IMR-90 (cell line): ENCODE results near the gene TMEM63A. TPM values are rescaled to one million over a fixed set of nuclear protein-coding genes. Genes with fewer than 3 reads are reported as not detected.

Source experiments
- ATAC-seq: fragments of 200-7000 bp; cut with Tn5 transposase; 2 replicates; pipeline ENCODE4 v1.9.1; 2020; ENCODE audit warnings: low read depth, mild to moderate bottlenecking, moderate library complexity
- BruUV-seq: library from RNA; stranded (reverse); fragments of 400-500 nt; replicated peaks from 2 replicates; lab custom pipeline; 2021; lab: Mats Ljungman, UMichigan
- CTCF ChIA-PET: fragments of 300-600 bp; formaldehyde crosslinking; extraction: SDS; loops from one replicate; lab custom pipeline; 2021; ENCODE audit warnings: antibody characterized with exemption; lab: Yijun Ruan, JAX
- POLR2A ChIA-PET: fragments of 300-600 bp; sonication (Branson Sonifier 250); formaldehyde crosslinking; loops from one replicate; lab custom pipeline; 2022; ENCODE audit warnings: antibody characterized with exemption; ENCODE audit not compliant: unreplicated experiment; lab: Charles Lee
- DNase-seq: peaks from one replicate; pipeline ENCODE4 v3.0.0; 2013
- H2AFZ ChIP-seq: replicated peaks from 2 replicates; pipeline ENCODE3; 2013; ENCODE audit warnings: low read length, mild to moderate bottlenecking; ENCODE audit not compliant: poor library complexity
- H2AK5ac ChIP-seq: 2 replicates; pipeline ENCODE4 v1.6.1; 2013; ENCODE audit warnings: low read depth, low read length, inconsistent platforms
- H2AK9ac ChIP-seq: replicated peaks from 2 replicates; pipeline ENCODE3; 2013; ENCODE audit warnings: mild to moderate bottlenecking, low read depth, low read length, moderate library complexity; ENCODE audit not compliant: poor library complexity
- H2BK120ac ChIP-seq: 2 replicates; pipeline ENCODE4 v1.6.1; 2013; ENCODE audit warnings: low read depth, low read length, inconsistent platforms
- H2BK15ac ChIP-seq: 3 replicates; pipeline ENCODE4 v1.6.1; 2013; ENCODE audit warnings: low read depth, low read length, inconsistent platforms
- H2BK20ac ChIP-seq: 2 replicates; pipeline ENCODE4 v1.6.1; 2013; ENCODE audit warnings: low read depth, mild to moderate bottlenecking, inconsistent platforms, low read length, moderate library complexity
- H2BK5ac ChIP-seq: 2 replicates; pipeline ENCODE4 v1.6.1; 2013; ENCODE audit warnings: mild to moderate bottlenecking, low read depth, low read length, inconsistent platforms; ENCODE audit not compliant: poor library complexity, severe bottlenecking
- H3K14ac ChIP-seq: replicated peaks from 2 replicates; pipeline ENCODE4 v1.6.1; 2013; ENCODE audit warnings: low read depth, low read length, inconsistent platforms
- H3K18ac ChIP-seq: 2 replicates; pipeline ENCODE4 v1.6.1; 2013; ENCODE audit warnings: low read depth, low read length, control low read depth
- H3K23ac ChIP-seq: 2 replicates; pipeline ENCODE4 v1.6.1; 2013; ENCODE audit warnings: low read depth, low read length, inconsistent platforms
- H3K27ac ChIP-seq: 2 replicates; pipeline ENCODE4 v1.5.1; 2013; ENCODE audit warnings: mild to moderate bottlenecking, control low read depth, low read length; ENCODE audit not compliant: insufficient read depth
- H3K27me3 ChIP-seq: 2 replicates; pipeline ENCODE4 v1.6.1; 2013; ENCODE audit warnings: low read length; ENCODE audit not compliant: control insufficient read depth, insufficient read depth
- H3K36me3 ChIP-seq: 2 replicates; pipeline ENCODE4 v1.6.1; 2013; ENCODE audit warnings: low read length, mixed read lengths; ENCODE audit not compliant: control insufficient read depth, insufficient read depth
- H3K4ac ChIP-seq: 2 replicates; pipeline ENCODE4 v1.6.1; 2013; ENCODE audit warnings: low read depth, low read length, inconsistent platforms
- H3K4me1 ChIP-seq: 2 replicates; pipeline ENCODE4 v1.6.1; 2013; ENCODE audit warnings: low read length, mixed read lengths; ENCODE audit not compliant: control insufficient read depth, insufficient read depth
- H3K4me2 ChIP-seq: 2 replicates; pipeline ENCODE4 v1.6.1; 2013; ENCODE audit warnings: low read depth, mild to moderate bottlenecking, control low read depth, low read length, moderate library complexity
- H3K4me3 ChIP-seq: 2 replicates; pipeline ENCODE4 v1.5.1; 2013; ENCODE audit warnings: low read depth, mild to moderate bottlenecking, control low read depth, low read length, moderate library complexity; ENCODE audit not compliant: insufficient read depth
- H3K56ac ChIP-seq: 2 replicates; pipeline ENCODE4 v1.6.1; 2013; ENCODE audit warnings: low read length, inconsistent platforms; ENCODE audit not compliant: insufficient read depth; ENCODE audit errors: extremely low read depth
- H3K79me1 ChIP-seq, 2 experiments: 2 replicates each; pipeline ENCODE4 v1.6.1; 2013; ENCODE audit warnings: low read length in 2 of 2, inconsistent platforms in 1 of 2, low read depth in 1 of 2
- H3K9ac ChIP-seq: 2 replicates; pipeline ENCODE4 v1.6.1; 2013; ENCODE audit warnings: low read depth, low read length, control low read depth
- H3K9me1 ChIP-seq: 2 replicates; pipeline ENCODE4 v1.6.1; 2013; ENCODE audit warnings: low read length, inconsistent platforms; ENCODE audit not compliant: insufficient read depth
- H3K9me3 ChIP-seq: 2 replicates; pipeline ENCODE4 v1.6.1; 2013; ENCODE audit warnings: low read length; ENCODE audit not compliant: control insufficient read depth, insufficient read depth
- H4K20me1 ChIP-seq: 2 replicates; pipeline ENCODE4 v1.6.1; 2013; ENCODE audit warnings: low read length, inconsistent platforms; ENCODE audit not compliant: insufficient read depth
- H4K5ac ChIP-seq: 2 replicates; pipeline ENCODE4 v1.6.1; 2013; ENCODE audit warnings: mild to moderate bottlenecking, low read depth, low read length, control low read depth
- H4K8ac ChIP-seq, 2 experiments: 2 replicates each; pipeline ENCODE4 v1.6.1; 2013; ENCODE audit warnings: low read depth in 2 of 2, low read length in 2 of 2, control low read depth in 1 of 2, inconsistent platforms in 1 of 2
- H4K91ac ChIP-seq: 2 replicates; pipeline ENCODE4 v1.6.1; 2013; ENCODE audit warnings: low read depth, low read length, inconsistent platforms; ENCODE audit not compliant: insufficient read depth
- BHLHE40 ChIP-seq: fragments of 150-350 bp; IDR thresholded peaks from 2 replicates; pipeline ENCODE4 v1.6.1; 2016; ENCODE audit warnings: mild to moderate bottlenecking, low read depth, low read length
- CHD1 ChIP-seq: IDR thresholded peaks from 2 replicates; pipeline ENCODE4 v1.6.1; 2012; ENCODE audit warnings: low read depth, low read length, improper control_type of control experiment
- FOS ChIP-seq: fragments of 150-350 bp; IDR thresholded peaks from 2 replicates; pipeline ENCODE4 v1.6.1; 2016; ENCODE audit warnings: low read depth, low read length
- MAFK ChIP-seq: IDR thresholded peaks from 2 replicates; pipeline ENCODE4 v1.6.1; 2012; ENCODE audit warnings: low read depth, low read length, improper control_type of control experiment
- MAZ ChIP-seq: IDR thresholded peaks from 2 replicates; pipeline ENCODE4 v1.6.1; 2012; ENCODE audit warnings: low read depth, mild to moderate bottlenecking, low read length, improper control_type of control experiment, moderate library complexity, borderline replicate concordance
- MXI1 ChIP-seq: IDR thresholded peaks from 2 replicates; pipeline ENCODE4 v1.6.1; 2012; ENCODE audit warnings: low read depth, mild to moderate bottlenecking, low read length, moderate library complexity, borderline replicate concordance
- NFE2L2 ChIP-seq: fragments of 150-350 bp; IDR thresholded peaks from 2 replicates; pipeline ENCODE4 v1.6.1; 2016; ENCODE audit warnings: low read depth, mild to moderate bottlenecking, low read length
- POLR2A ChIP-seq: IDR thresholded peaks from 2 replicates; pipeline ENCODE4 v1.6.1; 2012; ENCODE audit warnings: mild to moderate bottlenecking, low read depth, low read length
- RAD21 ChIP-seq: IDR thresholded peaks from 2 replicates; pipeline ENCODE4 v1.6.1; 2012; ENCODE audit warnings: low read length, improper control_type of control experiment
- RCOR1 ChIP-seq: IDR thresholded peaks from 2 replicates; pipeline ENCODE4 v1.6.1; 2012; ENCODE audit warnings: mild to moderate bottlenecking, low read length, improper control_type of control experiment; ENCODE audit not compliant: insufficient replicate concordance
- RFX5 ChIP-seq: IDR thresholded peaks from 2 replicates; pipeline ENCODE4 v1.8.0; 2012; ENCODE audit warnings: low read depth, mild to moderate bottlenecking, low read length, moderate library complexity
- WGBS, 2 experiments: methylation state at CpG; one replicate each; pipeline versions ENCODE4 v1.1.5 to v1.1.7; 2013; ENCODE audit warnings: missing lambda C conversion rate in 2 of 2; ENCODE audit not compliant: insufficient read length in 1 of 2; ENCODE audit errors: extremely low coverage in 2 of 2; 5-methylcytosine and 5-hydroxymethylcytosine counted together
- dilution Hi-C: fragments of 300-500 bp; cut with HindIII; formaldehyde crosslinking; loops from one replicate; pipeline ENCODE4 v1.14.3; 2018; ENCODE audit warnings: low sequenced_read_pairs; ENCODE audit not compliant: unreplicated experiment
- in situ Hi-C: fragments of 300-500 bp; cut with MboI; formaldehyde crosslinking; loops from 3 replicates; pipeline ENCODE4 v1.14.3; 2019; ENCODE audit warnings: low sequenced_read_pairs, inconsistent platforms, mixed read lengths
- intact Hi-C: fragments of 100-400 bp; cut with micrococcal nuclease; formaldehyde crosslinking; loops from 2 replicates; pipeline ENCODE4 v1.10.0; 2022
- polyA plus RNA-seq, 3 experiments: library from polyadenylated mRNA; depleted of rRNA; stranded (reverse); fragments of >200 nt; gene quantifications; 2 replicates each; pipeline ENCODE4 v1.2.3, GENCODE V29; 2012; ENCODE audit warnings: low replicate concordance in 1 of 3
- total RNA-seq: library from RNA; depleted of rRNA; stranded (reverse); fragments of >200 nt; gene quantifications from 2 replicates; pipeline ENCODE4 v1.2.3, GENCODE V29; 2012
- TF ChIP-seq, protein P1 (sequence below): fragments of 150-350 bp; IDR thresholded peaks from 2 replicates; pipeline ENCODE4 v1.6.1; 2016; ENCODE audit warnings: low read depth, mild to moderate bottlenecking, low read length, moderate library complexity, borderline replicate concordance
- TF ChIP-seq, protein P2 (sequence below): conservative IDR thresholded peaks from 2 replicates; pipeline ENCODE4 v1.5.1; 2012; ENCODE audit warnings: mild to moderate bottlenecking, low read depth, low read length, improper control_type of control experiment
- TF ChIP-seq, protein P3 (sequence below): fragments of 150-350 bp; IDR thresholded peaks from 2 replicates; pipeline ENCODE4 v1.6.1; 2017; ENCODE audit warnings: mild to moderate bottlenecking, antibody characterized with exemption, low read length, low read depth

TMEM63A gene
- total and polyA plus RNA-seq, 2 of the 4 experiments (the other 2 are of a cell fraction) = 4.7 to 23.3 TPM

DNA sequence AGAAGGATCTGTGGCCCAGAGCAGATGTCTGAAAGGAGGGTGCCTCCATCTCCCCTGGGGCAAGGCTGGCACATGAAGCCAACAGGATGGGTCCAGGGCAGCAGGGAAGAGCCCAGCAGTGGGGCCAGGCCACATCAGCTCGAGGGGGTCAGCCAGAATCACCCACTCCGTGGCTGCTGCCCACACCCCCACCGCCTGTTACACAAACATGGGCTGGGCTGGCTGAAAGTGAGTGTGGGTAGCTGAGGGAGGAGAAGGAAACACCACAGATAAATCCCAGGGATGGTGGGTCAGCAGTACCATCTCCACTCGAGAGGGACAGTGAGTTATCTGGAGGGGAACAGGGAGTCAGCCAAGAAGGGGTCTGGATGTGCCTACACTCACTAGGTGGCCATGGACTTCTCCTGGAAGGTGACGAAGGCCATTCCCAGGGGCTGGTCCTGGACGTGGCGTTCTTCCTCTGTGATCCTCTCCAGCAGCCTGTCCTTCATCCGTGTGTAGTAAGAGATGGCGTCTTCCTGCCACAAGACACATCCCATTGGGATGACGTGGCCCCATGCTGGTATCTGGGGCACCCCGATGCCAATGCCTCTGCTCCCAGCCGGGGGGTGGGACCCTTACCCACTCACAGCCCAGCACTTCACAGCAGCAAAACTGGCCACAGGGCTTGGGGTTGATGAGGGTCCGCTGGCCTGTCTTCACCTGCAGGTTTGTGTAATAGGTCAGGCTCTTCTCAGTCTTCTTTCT is 20.2 kb downstream of the TMEM63A start:
- Histone ChIP-seq H3K14ac (no peak overlapping the region), H2BK20ac (no peak overlapping the region), H4K20me1 (peaks cover 14% of the 10 kb centered on the region), H3K9me3 (no peaks in the 10 kb centered on the region), H4K5ac (no peak overlapping the region), H3K27me3 (no peaks in the 10 kb centered on the region), H2BK15ac (no peak overlapping the region), H3K36me3 (peaks cover 47% of the 10 kb centered on the region), H4K8ac (no peak overlapping the region), H3K4ac (no peak overlapping the region), H3K4me3 (no peak overlapping the region), H3K9me1 (peaks cover 12% of the 10 kb centered on the region; the same call in 1 of the 2 replicates), H2AK5ac (no peak overlapping the region), H3K79me1 (peaks cover 0 to 23% of the 10 kb centered on the region in 2 experiments; a peak in 2 of 4 replicates), H2AFZ (no peak overlapping the region), H2AK9ac (no peak overlapping the region), H4K91ac (no peak overlapping the region), H3K56ac (no peak overlapping the region), H2BK120ac (no peak overlapping the region), H3K9ac (no peak overlapping the region), H3K27ac (no peak overlapping the region), H3K18ac (no peak overlapping the region), H2BK5ac (no peak overlapping the region), H3K23ac (no peak overlapping the region), H3K4me2 (no peak overlapping the region), H3K4me1 (peaks cover 13% of the 10 kb centered on the region)
- TF ChIP-seq MXI1 (no peak), FOS (no peak), RCOR1 (no peak), NFE2L2 (no peak), MAZ (no peak), CHD1 (no peak), RAD21 (no peak), BHLHE40 (no peak), MAFK (no peak), RFX5 (no peak), POLR2A (no peak)
- TF ChIP-seq, protein P1, sequence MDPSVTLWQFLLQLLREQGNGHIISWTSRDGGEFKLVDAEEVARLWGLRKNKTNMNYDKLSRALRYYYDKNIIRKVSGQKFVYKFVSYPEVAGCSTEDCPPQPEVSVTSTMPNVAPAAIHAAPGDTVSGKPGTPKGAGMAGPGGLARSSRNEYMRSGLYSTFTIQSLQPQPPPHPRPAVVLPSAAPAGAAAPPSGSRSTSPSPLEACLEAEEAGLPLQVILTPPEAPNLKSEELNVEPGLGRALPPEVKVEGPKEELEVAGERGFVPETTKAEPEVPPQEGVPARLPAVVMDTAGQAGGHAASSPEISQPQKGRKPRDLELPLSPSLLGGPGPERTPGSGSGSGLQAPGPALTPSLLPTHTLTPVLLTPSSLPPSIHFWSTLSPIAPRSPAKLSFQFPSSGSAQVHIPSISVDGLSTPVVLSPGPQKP = no peak
- TF ChIP-seq, protein P2, sequence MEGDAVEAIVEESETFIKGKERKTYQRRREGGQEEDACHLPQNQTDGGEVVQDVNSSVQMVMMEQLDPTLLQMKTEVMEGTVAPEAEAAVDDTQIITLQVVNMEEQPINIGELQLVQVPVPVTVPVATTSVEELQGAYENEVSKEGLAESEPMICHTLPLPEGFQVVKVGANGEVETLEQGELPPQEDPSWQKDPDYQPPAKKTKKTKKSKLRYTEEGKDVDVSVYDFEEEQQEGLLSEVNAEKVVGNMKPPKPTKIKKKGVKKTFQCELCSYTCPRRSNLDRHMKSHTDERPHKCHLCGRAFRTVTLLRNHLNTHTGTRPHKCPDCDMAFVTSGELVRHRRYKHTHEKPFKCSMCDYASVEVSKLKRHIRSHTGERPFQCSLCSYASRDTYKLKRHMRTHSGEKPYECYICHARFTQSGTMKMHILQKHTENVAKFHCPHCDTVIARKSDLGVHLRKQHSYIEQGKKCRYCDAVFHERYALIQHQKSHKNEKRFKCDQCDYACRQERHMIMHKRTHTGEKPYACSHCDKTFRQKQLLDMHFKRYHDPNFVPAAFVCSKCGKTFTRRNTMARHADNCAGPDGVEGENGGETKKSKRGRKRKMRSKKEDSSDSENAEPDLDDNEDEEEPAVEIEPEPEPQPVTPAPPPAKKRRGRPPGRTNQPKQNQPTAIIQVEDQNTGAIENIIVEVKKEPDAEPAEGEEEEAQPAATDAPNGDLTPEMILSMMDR = no peak
- TF ChIP-seq, protein P3, sequence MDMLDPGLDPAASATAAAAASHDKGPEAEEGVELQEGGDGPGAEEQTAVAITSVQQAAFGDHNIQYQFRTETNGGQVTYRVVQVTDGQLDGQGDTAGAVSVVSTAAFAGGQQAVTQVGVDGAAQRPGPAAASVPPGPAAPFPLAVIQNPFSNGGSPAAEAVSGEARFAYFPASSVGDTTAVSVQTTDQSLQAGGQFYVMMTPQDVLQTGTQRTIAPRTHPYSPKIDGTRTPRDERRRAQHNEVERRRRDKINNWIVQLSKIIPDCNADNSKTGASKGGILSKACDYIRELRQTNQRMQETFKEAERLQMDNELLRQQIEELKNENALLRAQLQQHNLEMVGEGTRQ = no peak
- DNase-seq (no peak), ATAC-seq (no peak)
- WGBS, 2 experiments = 100% methylated on average over 4 of the region's 13 CpGs; no CpG with 5 or more reads in 1 of the 2 experiments
- dilution Hi-C loops (no loop called here), intact Hi-C loops (no loop called here), in situ Hi-C loops (no loop called here)
- ChIA-PET CTCF (no interaction called here), POLR2A (no interaction called here)
- BruUV-seq = no TSS peak
